ENCODE results near the gene PHYKPL.

DNA sequence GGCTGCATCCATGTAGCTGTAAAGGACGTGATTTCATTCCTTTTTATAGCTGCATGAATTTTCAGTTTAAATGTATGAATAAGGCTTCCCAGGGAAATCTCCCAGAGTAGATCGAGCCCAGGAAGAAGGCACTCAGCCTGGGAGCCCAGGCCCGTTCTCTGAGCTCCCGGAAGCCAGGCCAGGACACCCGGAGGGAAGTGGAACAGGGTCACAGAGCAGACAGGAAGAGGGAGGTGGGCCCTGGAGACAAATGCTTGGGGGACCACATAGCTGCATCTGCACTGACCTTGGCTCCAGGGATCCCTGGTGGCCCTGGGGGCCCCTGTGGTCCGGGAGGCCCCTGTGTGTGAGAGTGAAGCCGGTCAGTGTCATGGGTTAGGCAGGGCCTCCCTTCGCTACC lies 19.7 kb upstream of the PHYKPL start:
- no peak for TF ChIP-seq POLR2A (IDR thresholded peaks at IDR 0.05)
- TF ChIP-seq, protein P1, sequence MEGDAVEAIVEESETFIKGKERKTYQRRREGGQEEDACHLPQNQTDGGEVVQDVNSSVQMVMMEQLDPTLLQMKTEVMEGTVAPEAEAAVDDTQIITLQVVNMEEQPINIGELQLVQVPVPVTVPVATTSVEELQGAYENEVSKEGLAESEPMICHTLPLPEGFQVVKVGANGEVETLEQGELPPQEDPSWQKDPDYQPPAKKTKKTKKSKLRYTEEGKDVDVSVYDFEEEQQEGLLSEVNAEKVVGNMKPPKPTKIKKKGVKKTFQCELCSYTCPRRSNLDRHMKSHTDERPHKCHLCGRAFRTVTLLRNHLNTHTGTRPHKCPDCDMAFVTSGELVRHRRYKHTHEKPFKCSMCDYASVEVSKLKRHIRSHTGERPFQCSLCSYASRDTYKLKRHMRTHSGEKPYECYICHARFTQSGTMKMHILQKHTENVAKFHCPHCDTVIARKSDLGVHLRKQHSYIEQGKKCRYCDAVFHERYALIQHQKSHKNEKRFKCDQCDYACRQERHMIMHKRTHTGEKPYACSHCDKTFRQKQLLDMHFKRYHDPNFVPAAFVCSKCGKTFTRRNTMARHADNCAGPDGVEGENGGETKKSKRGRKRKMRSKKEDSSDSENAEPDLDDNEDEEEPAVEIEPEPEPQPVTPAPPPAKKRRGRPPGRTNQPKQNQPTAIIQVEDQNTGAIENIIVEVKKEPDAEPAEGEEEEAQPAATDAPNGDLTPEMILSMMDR (IDR thresholded peaks at IDR 0.05 in 4 of 5, conservative IDR thresholded peaks at IDR 0.05 in 1 of 5) = no peak

All from gastrocnemius medialis (tissue), 4 donors.